ENCODE data around the gene ARHGAP32.

- TF ChIP-seq, protein P1, sequence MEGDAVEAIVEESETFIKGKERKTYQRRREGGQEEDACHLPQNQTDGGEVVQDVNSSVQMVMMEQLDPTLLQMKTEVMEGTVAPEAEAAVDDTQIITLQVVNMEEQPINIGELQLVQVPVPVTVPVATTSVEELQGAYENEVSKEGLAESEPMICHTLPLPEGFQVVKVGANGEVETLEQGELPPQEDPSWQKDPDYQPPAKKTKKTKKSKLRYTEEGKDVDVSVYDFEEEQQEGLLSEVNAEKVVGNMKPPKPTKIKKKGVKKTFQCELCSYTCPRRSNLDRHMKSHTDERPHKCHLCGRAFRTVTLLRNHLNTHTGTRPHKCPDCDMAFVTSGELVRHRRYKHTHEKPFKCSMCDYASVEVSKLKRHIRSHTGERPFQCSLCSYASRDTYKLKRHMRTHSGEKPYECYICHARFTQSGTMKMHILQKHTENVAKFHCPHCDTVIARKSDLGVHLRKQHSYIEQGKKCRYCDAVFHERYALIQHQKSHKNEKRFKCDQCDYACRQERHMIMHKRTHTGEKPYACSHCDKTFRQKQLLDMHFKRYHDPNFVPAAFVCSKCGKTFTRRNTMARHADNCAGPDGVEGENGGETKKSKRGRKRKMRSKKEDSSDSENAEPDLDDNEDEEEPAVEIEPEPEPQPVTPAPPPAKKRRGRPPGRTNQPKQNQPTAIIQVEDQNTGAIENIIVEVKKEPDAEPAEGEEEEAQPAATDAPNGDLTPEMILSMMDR (IDR thresholded peaks at IDR 0.05 in 8 of 11, conservative IDR thresholded peaks at IDR 0.05 in 3 of 11) = no peak
- TF ChIP-seq POLR2AphosphoS5 (IDR thresholded peaks at IDR 0.05) (no peak), POLR2A (IDR thresholded peaks at IDR 0.05) (no peak)
Measured at GRCh38 chr11:129034001-129034400, 158.1 kb downstream of the ARHGAP32 start.

Data from spleen (tissue), 7 donors.